ENCODE data around the gene ATM. TPM values are rescaled to one million over a fixed set of nuclear protein-coding genes. Genes with fewer than 3 reads are reported as not detected.

Gene ATM
- total RNA-seq, 1 donor = 152 TPM

DNA sequence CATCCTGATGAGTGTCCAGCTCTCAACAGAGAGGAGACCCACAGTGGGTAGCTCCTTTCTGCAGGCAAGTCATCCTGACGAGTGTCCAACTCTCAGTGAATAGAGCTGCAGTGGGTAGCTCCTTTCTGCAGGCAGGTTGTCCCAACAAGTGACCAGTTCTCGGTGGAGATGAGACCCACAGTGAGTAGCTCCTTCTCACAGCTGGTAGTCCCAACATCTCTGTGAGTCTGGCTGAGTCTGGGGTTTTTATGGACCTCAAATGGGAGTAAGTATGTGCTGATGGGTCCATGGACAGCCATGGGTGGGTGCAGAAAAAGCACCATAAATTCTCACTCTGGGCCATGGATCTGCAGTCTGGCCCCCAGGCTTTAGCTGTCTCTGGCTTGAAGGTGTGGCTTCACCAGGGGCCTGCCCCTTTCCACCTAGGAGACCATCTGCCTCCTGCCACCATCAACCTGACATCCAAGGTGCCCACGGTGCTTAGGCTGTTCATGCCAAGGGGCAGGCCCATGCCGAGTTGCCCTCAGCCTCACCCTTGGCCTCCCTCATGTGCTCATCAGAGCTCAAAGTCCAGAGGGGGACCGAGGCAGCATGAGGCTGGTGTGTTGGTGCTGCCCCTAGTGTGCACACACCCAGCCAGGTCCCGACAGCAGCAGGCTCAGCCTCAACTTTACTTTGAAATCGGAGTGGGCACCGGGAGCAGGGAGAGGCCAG, 15.7 kb upstream of the ATM start:
- TF ChIP-seq, protein P1, sequence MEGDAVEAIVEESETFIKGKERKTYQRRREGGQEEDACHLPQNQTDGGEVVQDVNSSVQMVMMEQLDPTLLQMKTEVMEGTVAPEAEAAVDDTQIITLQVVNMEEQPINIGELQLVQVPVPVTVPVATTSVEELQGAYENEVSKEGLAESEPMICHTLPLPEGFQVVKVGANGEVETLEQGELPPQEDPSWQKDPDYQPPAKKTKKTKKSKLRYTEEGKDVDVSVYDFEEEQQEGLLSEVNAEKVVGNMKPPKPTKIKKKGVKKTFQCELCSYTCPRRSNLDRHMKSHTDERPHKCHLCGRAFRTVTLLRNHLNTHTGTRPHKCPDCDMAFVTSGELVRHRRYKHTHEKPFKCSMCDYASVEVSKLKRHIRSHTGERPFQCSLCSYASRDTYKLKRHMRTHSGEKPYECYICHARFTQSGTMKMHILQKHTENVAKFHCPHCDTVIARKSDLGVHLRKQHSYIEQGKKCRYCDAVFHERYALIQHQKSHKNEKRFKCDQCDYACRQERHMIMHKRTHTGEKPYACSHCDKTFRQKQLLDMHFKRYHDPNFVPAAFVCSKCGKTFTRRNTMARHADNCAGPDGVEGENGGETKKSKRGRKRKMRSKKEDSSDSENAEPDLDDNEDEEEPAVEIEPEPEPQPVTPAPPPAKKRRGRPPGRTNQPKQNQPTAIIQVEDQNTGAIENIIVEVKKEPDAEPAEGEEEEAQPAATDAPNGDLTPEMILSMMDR (IDR thresholded peaks at IDR 0.05; ENCODE audit: insufficient read depth, low read depth, low read length) = no peak
- DNase-seq (ENCODE audit: low read depth) = no peak
- H3K4me3 ChIP-seq (ENCODE audit: low read depth, low read length) = no peak overlapping the region

- no peak for DNase-seq (ENCODE audit: low read depth)
- H3K4me3 ChIP-seq (ENCODE audit: low read depth, low read length) = no peak overlapping the region
- TF ChIP-seq, protein P1 (IDR thresholded peaks at IDR 0.05; ENCODE audit: insufficient read depth, low read depth, low read length) = no peak
Measured at GRCh38 chr11:108207683-108208060, 15.2 kb upstream of the ATM start.

DNA sequence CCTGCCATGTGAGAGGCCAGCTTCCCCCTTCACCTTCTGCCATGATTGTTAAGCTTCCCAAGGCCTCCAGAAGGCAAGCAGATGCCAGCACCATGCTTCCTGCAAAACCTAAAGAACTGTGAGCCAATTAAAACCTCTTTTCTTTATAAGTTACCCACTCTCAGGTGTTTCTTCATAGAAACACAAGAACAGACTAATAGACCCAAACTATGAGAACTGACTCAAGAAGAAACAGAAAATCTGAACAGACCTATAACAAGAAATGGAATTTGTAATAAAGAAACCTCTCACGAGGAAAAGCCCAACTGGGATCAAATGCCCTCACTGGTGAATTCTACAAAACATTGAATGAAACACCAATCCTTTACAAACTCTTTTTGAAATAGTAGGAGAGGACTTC, 12.4 kb upstream of the ATM start:
- TF ChIP-seq, protein P1 (IDR thresholded peaks at IDR 0.05; ENCODE audit: insufficient read depth, low read depth, low read length) = no peak
- no peak overlapping the region for H3K4me3 ChIP-seq (ENCODE audit: low read depth, low read length)
- no peak for DNase-seq (ENCODE audit: low read depth)

GRCh38 chr11:108213784-108214183, 9.1 kb upstream of the ATM start:
- DNase-seq (ENCODE audit: low read depth) = no peak
- H3K4me3 ChIP-seq (ENCODE audit: low read depth, low read length) = no peak overlapping the region
- TF ChIP-seq, protein P1 (IDR thresholded peaks at IDR 0.05; ENCODE audit: insufficient read depth, low read depth, low read length) = no peak

DNA sequence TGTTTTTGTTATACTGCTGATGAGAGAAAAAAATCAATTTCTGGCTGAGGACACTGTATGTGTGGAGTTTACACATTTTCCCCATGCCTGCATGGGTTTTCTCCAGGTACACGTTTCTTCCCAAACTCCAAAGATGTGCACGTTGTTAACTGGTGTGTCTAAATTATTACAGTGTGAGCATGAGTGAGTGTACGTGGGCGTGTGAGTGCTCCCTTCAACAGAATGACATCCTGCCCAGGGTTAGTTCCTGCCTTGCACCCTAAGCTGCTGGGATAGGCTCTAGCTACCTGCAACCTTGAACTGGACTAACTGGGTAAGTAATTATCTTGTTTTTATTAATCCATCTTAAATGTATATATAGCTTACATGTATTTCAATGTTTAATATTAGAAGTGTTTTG, 5.9 kb upstream of the ATM start:
- no peak overlapping the region for H3K4me3 ChIP-seq (ENCODE audit: low read depth, low read length)
- TF ChIP-seq, protein P1 (IDR thresholded peaks at IDR 0.05; ENCODE audit: insufficient read depth, low read depth, low read length) = no peak
- no peak for DNase-seq (ENCODE audit: low read depth)

GRCh38 chr11:108218455-108218854, 4.4 kb upstream of the ATM start:
- no peak overlapping the region for H3K4me3 ChIP-seq (ENCODE audit: low read depth, low read length)
- TF ChIP-seq, protein P1 (IDR thresholded peaks at IDR 0.05; ENCODE audit: insufficient read depth, low read depth, low read length) = no peak
- DNase-seq (ENCODE audit: low read depth) = no peak

Data from fibroblast of villous mesenchyme (primary cell).